ENCODE results near the gene CACNA1D.

Gene CACNA1D

GRCh38 chr3:53691349-53691748, 196.9 kb downstream of the CACNA1D start:
- no peak for DNase-seq (ENCODE audit: low spot score)

GRCh38 chr3:53691885-53692284, 197.5 kb downstream of the CACNA1D start:
- DNase-seq (ENCODE audit: low spot score), result no peak

- no peak for DNase-seq (ENCODE audit: low spot score)
Observed at GRCh38 chr3:53693451-53693850, 199.0 kb downstream of the CACNA1D start.

GRCh38 chr3:53694046-53694445, 199.6 kb downstream of the CACNA1D start:
- no peak for DNase-seq (ENCODE audit: low spot score)

GRCh38 chr3:53694666-53695323, 200.4 kb downstream of the CACNA1D start:
- DNase-seq (ENCODE audit: low spot score), result no peak

GRCh38 chr3:53695324-53695690, 200.9 kb downstream of the CACNA1D start:
- DNase-seq (ENCODE audit: low spot score), result no peak

- DNase-seq (ENCODE audit: low spot score), result no peak
Observed at GRCh38 chr3:53696401-53697172, 202.2 kb downstream of the CACNA1D start.

GRCh38 chr3:53700441-53700840, 206.0 kb downstream of the CACNA1D start:
- DNase-seq (ENCODE audit: low spot score), result no peak

GRCh38 chr3:53702776-53703530, 208.5 kb downstream of the CACNA1D start:
- no peak for DNase-seq (ENCODE audit: low spot score)

GRCh38 chr3:53703630-53704362, 209.4 kb downstream of the CACNA1D start:
- DNase-seq (ENCODE audit: low spot score), result no peak

GRCh38 chr3:53704363-53704725, 209.9 kb downstream of the CACNA1D start:
- DNase-seq (ENCODE audit: low spot score), result no peak

- DNase-seq (ENCODE audit: low spot score), result no peak
Observed at GRCh38 chr3:53705024-53705745, 210.8 kb downstream of the CACNA1D start.

- DNase-seq (ENCODE audit: low spot score), result no peak
Observed at GRCh38 chr3:53705774-53706173, 211.4 kb downstream of the CACNA1D start.

GRCh38 chr3:53707222-53707621, 212.8 kb downstream of the CACNA1D start:
- no peak for DNase-seq (ENCODE audit: low spot score)

- no peak for DNase-seq (ENCODE audit: low spot score)
Observed at GRCh38 chr3:53708001-53708621, 213.7 kb downstream of the CACNA1D start.

- no peak for DNase-seq (ENCODE audit: low spot score)
Observed at GRCh38 chr3:53709256-53709655, 214.8 kb downstream of the CACNA1D start.

GRCh38 chr3:53709860-53710674, 215.7 kb downstream of the CACNA1D start:
- peak; percentile 49 for DNase-seq (ENCODE audit: low spot score)

GRCh38 chr3:53711387-53711786, 217.0 kb downstream of the CACNA1D start:
- no peak for DNase-seq (ENCODE audit: low spot score)

GRCh38 chr3:53712817-53713388, 218.5 kb downstream of the CACNA1D start:
- DNase-seq (ENCODE audit: low spot score), result no peak

GRCh38 chr3:53713626-53714025, 219.2 kb downstream of the CACNA1D start:
- no peak for DNase-seq (ENCODE audit: low spot score)
